ENCODE results near the gene PTGS2. TPM values are rescaled to one million over a fixed set of nuclear protein-coding genes. Genes with fewer than 3 reads are reported as not detected.

Gene PTGS2
- total RNA-seq, 4 donors from 2014 or later = 2.7 to 18.6 (median 4.3) TPM

GRCh38 chr1:186627019-186627418 is 53.2 kb downstream of the PTGS2 start:
- TF ChIP-seq POLR2A (IDR thresholded peaks at IDR 0.05; ENCODE audit: low read depth) = no peak
- no peak for TF ChIP-seq EP300 (IDR thresholded peaks at IDR 0.05)
- TF ChIP-seq POLR2AphosphoS5 (IDR thresholded peaks at IDR 0.05) = no peak
- no peak for TF ChIP-seq CTCF (IDR thresholded peaks at IDR 0.05)
- H3K27ac ChIP-seq (replicated peaks in 1 of 4) = peak overlapping the region; percentile 9 to 66 (median 52)
- 9% methylated on average over 2 of the region's 2 CpGs for WGBS
- DNase-seq (ENCODE audit: extremely low spot score) = no peak
- peaks cover 5 to 17% (median 13%) of the 10 kb centered on the region in 4 donors for H3K4me1 ChIP-seq
- intact Hi-C loops (cut with DNase I) = no loop called here
- H3K36me3 ChIP-seq = no peaks in the 10 kb centered on the region
- no peaks in the 10 kb centered on the region for H3K9me3 ChIP-seq
- no peak overlapping the region for H3K4me3 ChIP-seq
- H3K27me3 ChIP-seq = no peaks in the 10 kb centered on the region

- Histone ChIP-seq H3K4me3 (peak overlapping the region in 1 of 4 donors; percentile 12), H3K36me3 (no peaks in the 10 kb centered on the region), H3K4me1 (peaks cover 5 to 17% (median 13%) of the 10 kb centered on the region in 4 donors), H3K27ac (replicated peaks in 1 of 4) (peak overlapping the region; percentile 9 to 66 (median 52)), H3K27me3 (no peaks in the 10 kb centered on the region), H3K9me3 (no peaks in the 10 kb centered on the region)
- intact Hi-C loops (cut with DNase I) = no loop called here
- WGBS = 14% methylated on average over 3 of the region's 3 CpGs
- no peak for DNase-seq (ENCODE audit: extremely low spot score)
- TF ChIP-seq EP300 (IDR thresholded peaks at IDR 0.05) (no peak), POLR2AphosphoS5 (IDR thresholded peaks at IDR 0.05) (no peak), POLR2A (IDR thresholded peaks at IDR 0.05; ENCODE audit: low read depth) (no peak), CTCF (IDR thresholded peaks at IDR 0.05) (no peak)
These were observed 53.8 kb downstream of the PTGS2 start for GRCh38 chr1:186626356-186626932.

GRCh38 chr1:186623551-186623950 is 56.7 kb downstream of the PTGS2 start:
- 89% methylated on average over 6 of the region's 6 CpGs for WGBS
- Histone ChIP-seq H3K4me1 (peaks cover 5 to 17% (median 12%) of the 10 kb centered on the region in 4 donors), H3K36me3 (no peaks in the 10 kb centered on the region), H3K27ac (replicated peaks in 1 of 4) (no peak overlapping the region), H3K27me3 (no peaks in the 10 kb centered on the region), H3K4me3 (no peak overlapping the region), H3K9me3 (no peaks in the 10 kb centered on the region)
- DNase-seq (ENCODE audit: extremely low spot score) = no peak
- intact Hi-C loops (cut with DNase I) = no loop called here
- TF ChIP-seq POLR2AphosphoS5 (IDR thresholded peaks at IDR 0.05) (no peak), EP300 (IDR thresholded peaks at IDR 0.05) (no peak), POLR2A (IDR thresholded peaks at IDR 0.05; ENCODE audit: low read depth) (no peak), CTCF (IDR thresholded peaks at IDR 0.05) (no peak)

Other genes with a start within 250 kb of the PTGS2 start
- not detected for gene PDC, start 219.3 kb downstream of the PTGS2 start, total RNA-seq
- gene PLA2G4A, start 148.5 kb upstream of the PTGS2 start, total RNA-seq = 1 to 10 TPM; 3.0 to 4.6 (median 4.1) TPM